ENCODE results near the gene GRID1.

GRID1 gene

GRCh38 chr10:85601526-85601925 lies 765.1 kb downstream of the GRID1 start:
- Histone ChIP-seq H3K79me2 (ENCODE audit: insufficient read depth, low read length) (no peaks in the 10 kb centered on the region), H2AFZ (ENCODE audit: low read length) (no peak overlapping the region), H3K36me3 (ENCODE audit: insufficient read depth, low read length) (no peaks in the 10 kb centered on the region)

GRCh38 chr10:85600744-85601081 lies 765.9 kb downstream of the GRID1 start:
- H3K4me3 ChIP-seq (ENCODE audit: low read depth, low read length, poor library complexity, severe bottlenecking): no peak overlapping the region
- H3K79me2 ChIP-seq (ENCODE audit: insufficient read depth, low read length): no peaks in the 10 kb centered on the region
- no peak for TF ChIP-seq EZH2 (IDR thresholded peaks at IDR 0.05; ENCODE audit: borderline replicate concordance, low read length)
- TF ChIP-seq CTCF (IDR thresholded peaks at IDR 0.05; ENCODE audit: low read length): no peak
- no peaks in the 10 kb centered on the region for H3K9me2 ChIP-seq (ENCODE audit: low read depth, low read length)
- no peaks in the 10 kb centered on the region for H3F3A ChIP-seq (ENCODE audit: insufficient read depth, low read length)
- no peaks in the 10 kb centered on the region for H3K4me1 ChIP-seq (ENCODE audit: insufficient read depth, low read length, severe bottlenecking)
- H3K27me3 ChIP-seq (ENCODE audit: insufficient read depth, low read length): no peaks in the 10 kb centered on the region
- no peaks in the 10 kb centered on the region for H3K36me3 ChIP-seq (ENCODE audit: insufficient read depth, low read length)
- no peak overlapping the region for H3K9ac ChIP-seq (ENCODE audit: low read length)
- no peaks in the 10 kb centered on the region for H3K9me3 ChIP-seq (ENCODE audit: low read length)
- no peak overlapping the region for H3K4me2 ChIP-seq (ENCODE audit: low read length)
- H4K20me1 ChIP-seq (ENCODE audit: insufficient read depth, low read length): no peaks in the 10 kb centered on the region
- H2AFZ ChIP-seq (ENCODE audit: low read length): no peak overlapping the region
- H3K27ac ChIP-seq (ENCODE audit: low read depth, low read length, poor library complexity, severe bottlenecking): no peak overlapping the region

More at GRCh38 chr10:85601526-85601925, 765.1 kb downstream of the GRID1 start:
- Histone ChIP-seq H3K9ac (ENCODE audit: low read length) (no peak overlapping the region), H3K9me2 (ENCODE audit: low read depth, low read length) (no peaks in the 10 kb centered on the region), H3K27me3 (ENCODE audit: insufficient read depth, low read length) (no peaks in the 10 kb centered on the region), H3F3A (ENCODE audit: insufficient read depth, low read length) (no peaks in the 10 kb centered on the region), H4K20me1 (ENCODE audit: insufficient read depth, low read length) (no peaks in the 10 kb centered on the region), H3K4me3 (ENCODE audit: low read depth, low read length, poor library complexity, severe bottlenecking) (no peak overlapping the region), H3K27ac (ENCODE audit: low read depth, low read length, poor library complexity, severe bottlenecking) (no peak overlapping the region), H3K4me2 (ENCODE audit: low read length) (no peak overlapping the region), H3K4me1 (ENCODE audit: insufficient read depth, low read length, severe bottlenecking) (no peaks in the 10 kb centered on the region), H3K9me3 (ENCODE audit: low read length) (no peaks in the 10 kb centered on the region)
- TF ChIP-seq CTCF (IDR thresholded peaks at IDR 0.05; ENCODE audit: low read length) (no peak), EZH2 (IDR thresholded peaks at IDR 0.05; ENCODE audit: borderline replicate concordance, low read length) (no peak)

GRCh38 chr10:85600026-85600743 lies 766.4 kb downstream of the GRID1 start:
- no peaks in the 10 kb centered on the region for H3K27me3 ChIP-seq (ENCODE audit: insufficient read depth, low read length)
- H3K36me3 ChIP-seq (ENCODE audit: insufficient read depth, low read length): no peaks in the 10 kb centered on the region
- no peaks in the 10 kb centered on the region for H3F3A ChIP-seq (ENCODE audit: insufficient read depth, low read length)
- TF ChIP-seq CTCF (IDR thresholded peaks at IDR 0.05; ENCODE audit: low read length) (no peak), EZH2 (IDR thresholded peaks at IDR 0.05; ENCODE audit: borderline replicate concordance, low read length) (no peak)
- no peak overlapping the region for H3K4me3 ChIP-seq (ENCODE audit: low read depth, low read length, poor library complexity, severe bottlenecking)
- H3K4me2 ChIP-seq (ENCODE audit: low read length): no peak overlapping the region
- no peaks in the 10 kb centered on the region for H3K9me3 ChIP-seq (ENCODE audit: low read length)
- H3K27ac ChIP-seq (ENCODE audit: low read depth, low read length, poor library complexity, severe bottlenecking): no peak overlapping the region
- H2AFZ ChIP-seq (ENCODE audit: low read length): no peak overlapping the region
- no peaks in the 10 kb centered on the region for H3K4me1 ChIP-seq (ENCODE audit: insufficient read depth, low read length, severe bottlenecking)
- no peaks in the 10 kb centered on the region for H4K20me1 ChIP-seq (ENCODE audit: insufficient read depth, low read length)
- H3K9me2 ChIP-seq (ENCODE audit: low read depth, low read length): no peaks in the 10 kb centered on the region
- no peak overlapping the region for H3K9ac ChIP-seq (ENCODE audit: low read length)
- H3K79me2 ChIP-seq (ENCODE audit: insufficient read depth, low read length): no peaks in the 10 kb centered on the region
